ENCODE data around the gene MEGF6. TPM values are rescaled to one million over a fixed set of nuclear protein-coding genes. Genes with fewer than 3 reads are reported as not detected.

MEGF6 gene
- total RNA-seq, 1 experiment from 2014 or later, result 21.3 TPM

DNA sequence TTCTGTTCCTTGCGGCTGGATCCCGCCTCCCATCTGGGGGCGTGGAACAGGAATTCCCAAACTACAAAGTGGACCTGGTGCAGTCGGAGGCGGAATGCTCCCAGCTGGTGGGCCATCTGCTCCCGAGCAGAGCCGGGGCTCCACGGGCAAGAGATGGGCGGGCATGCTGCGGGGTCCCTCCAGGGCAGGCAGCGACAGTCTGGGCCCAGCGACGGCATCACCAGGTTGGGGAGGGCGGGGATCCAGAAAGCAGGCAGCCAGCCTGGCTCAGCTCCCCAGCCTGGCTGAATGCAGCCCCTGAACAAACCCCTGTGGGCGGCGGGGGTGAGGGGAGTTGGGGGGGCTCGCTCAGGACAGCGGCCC is 3.6 kb downstream of the MEGF6 start:
- Histone ChIP-seq H3K14ac (ENCODE audit: insufficient read depth, low read length) (no peak overlapping the region; the same call in 1 of the 2 replicates), H3K18ac (ENCODE audit: insufficient read length, low read depth, low read length) (no peak overlapping the region), H4K20me1 (ENCODE audit: control insufficient read depth, insufficient read depth, insufficient read length) (no peaks in the 10 kb centered on the region), H2BK12ac (ENCODE audit: insufficient read length, low read depth, low read length) (no peak overlapping the region), H2AFZ (ENCODE audit: low read length) (no peak overlapping the region), H3K4me2 (ENCODE audit: insufficient read depth, insufficient read length, low read length) (no peak overlapping the region), H2BK20ac (ENCODE audit: low read depth, low read length, poor library complexity, severe bottlenecking) (no peak overlapping the region), H3K79me1 (ENCODE audit: insufficient read depth, low read depth, low read length, poor library complexity, severe bottlenecking) (no peaks in the 10 kb centered on the region), H3K79me2 (ENCODE audit: insufficient read depth, low read length) (no peaks in the 10 kb centered on the region), H3K56ac (ENCODE audit: insufficient read length, low read depth, low read length) (no peak overlapping the region), H2BK5ac (ENCODE audit: insufficient read length, low read length) (no peak overlapping the region), H2BK15ac (ENCODE audit: low read depth, low read length) (no peak overlapping the region), H4K91ac (ENCODE audit: insufficient read length, low read depth, low read length) (no peak overlapping the region), H3K4ac (ENCODE audit: low read depth, low read length) (no peak overlapping the region), H4K5ac (ENCODE audit: insufficient read length, low read depth, low read length) (no peak overlapping the region), H3K23ac (ENCODE audit: insufficient read length, low read depth, low read length) (no peak overlapping the region), H3K9me3 (ENCODE audit: control insufficient read depth, low read depth, low read length) (no peaks in the 10 kb centered on the region), H3K27ac (ENCODE audit: insufficient read length, low read depth, low read length) (no peak overlapping the region), H3K23me2 (ENCODE audit: insufficient read length, low read depth, low read length, poor library complexity, severe bottlenecking) (peaks cover 5% of the 10 kb centered on the region), H4K8ac (replicated peaks; ENCODE audit: insufficient read length, low read depth, low read length) (no peak overlapping the region), H2BK120ac (ENCODE audit: low read depth, low read length, poor library complexity, severe bottlenecking) (no peak overlapping the region), H3K27me3 (ENCODE audit: insufficient read depth, low read length) (no peaks in the 10 kb centered on the region; the same call in 1 of the 2 replicates), H2AK5ac (ENCODE audit: insufficient read length, low read length) (no peak overlapping the region), H3K9ac (ENCODE audit: extremely low read depth, insufficient read length, low read length) (no peak overlapping the region), H3T11ph (ENCODE audit: low read length) (no peak overlapping the region), H3K4me1 (ENCODE audit: insufficient read depth, low read length) (no peaks in the 10 kb centered on the region)
- TF ChIP-seq, protein P1, sequence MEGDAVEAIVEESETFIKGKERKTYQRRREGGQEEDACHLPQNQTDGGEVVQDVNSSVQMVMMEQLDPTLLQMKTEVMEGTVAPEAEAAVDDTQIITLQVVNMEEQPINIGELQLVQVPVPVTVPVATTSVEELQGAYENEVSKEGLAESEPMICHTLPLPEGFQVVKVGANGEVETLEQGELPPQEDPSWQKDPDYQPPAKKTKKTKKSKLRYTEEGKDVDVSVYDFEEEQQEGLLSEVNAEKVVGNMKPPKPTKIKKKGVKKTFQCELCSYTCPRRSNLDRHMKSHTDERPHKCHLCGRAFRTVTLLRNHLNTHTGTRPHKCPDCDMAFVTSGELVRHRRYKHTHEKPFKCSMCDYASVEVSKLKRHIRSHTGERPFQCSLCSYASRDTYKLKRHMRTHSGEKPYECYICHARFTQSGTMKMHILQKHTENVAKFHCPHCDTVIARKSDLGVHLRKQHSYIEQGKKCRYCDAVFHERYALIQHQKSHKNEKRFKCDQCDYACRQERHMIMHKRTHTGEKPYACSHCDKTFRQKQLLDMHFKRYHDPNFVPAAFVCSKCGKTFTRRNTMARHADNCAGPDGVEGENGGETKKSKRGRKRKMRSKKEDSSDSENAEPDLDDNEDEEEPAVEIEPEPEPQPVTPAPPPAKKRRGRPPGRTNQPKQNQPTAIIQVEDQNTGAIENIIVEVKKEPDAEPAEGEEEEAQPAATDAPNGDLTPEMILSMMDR (conservative IDR thresholded peaks at IDR 0.05), result no peak
- Mint-ChIP-seq H3K4me3 (no peak overlapping the region), H3K9me3 (no peaks in the 10 kb centered on the region), H3K27ac (no peak overlapping the region), H3K36me3 (ENCODE audit: insufficient read depth in 1 of 3, low read depth in 3 of 3) (no peaks in the 10 kb centered on the region; a peak in 1 of 7 replicates), H3K27me3 (ENCODE audit: low read depth) (peaks cover 15% of the 10 kb centered on the region), H3K4me1 (peaks cover 12 to 14% of the 10 kb centered on the region in 2 experiments)
- WGBS (ENCODE audit: extremely low coverage, insufficient read length, low lambda C conversion rate), result no CpG with 5 or more reads among the region's 18 CpGs
- no peak for DNase-seq
